ENCODE measurements around the gene RPLP2.

The RPLP2 gene

DNA sequence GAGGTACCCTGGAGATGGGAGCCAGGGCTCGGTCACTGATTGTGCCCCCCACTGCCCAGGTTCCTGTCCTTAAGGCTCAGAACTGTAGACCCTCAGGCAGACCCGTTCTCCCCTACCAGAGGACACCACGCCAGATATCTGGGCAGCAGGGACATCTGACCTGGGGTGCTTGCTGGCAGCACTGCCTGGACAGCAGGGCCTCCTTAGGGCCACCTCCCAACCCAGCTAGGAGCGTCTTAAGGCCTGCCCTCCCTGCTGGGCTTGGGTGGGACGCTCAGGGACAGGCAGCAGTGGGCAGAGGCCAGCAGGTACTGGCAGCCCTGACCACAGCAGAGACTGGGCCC is 29.5 kb downstream of the RPLP2 start:
- DNase-seq: no peak

DNA sequence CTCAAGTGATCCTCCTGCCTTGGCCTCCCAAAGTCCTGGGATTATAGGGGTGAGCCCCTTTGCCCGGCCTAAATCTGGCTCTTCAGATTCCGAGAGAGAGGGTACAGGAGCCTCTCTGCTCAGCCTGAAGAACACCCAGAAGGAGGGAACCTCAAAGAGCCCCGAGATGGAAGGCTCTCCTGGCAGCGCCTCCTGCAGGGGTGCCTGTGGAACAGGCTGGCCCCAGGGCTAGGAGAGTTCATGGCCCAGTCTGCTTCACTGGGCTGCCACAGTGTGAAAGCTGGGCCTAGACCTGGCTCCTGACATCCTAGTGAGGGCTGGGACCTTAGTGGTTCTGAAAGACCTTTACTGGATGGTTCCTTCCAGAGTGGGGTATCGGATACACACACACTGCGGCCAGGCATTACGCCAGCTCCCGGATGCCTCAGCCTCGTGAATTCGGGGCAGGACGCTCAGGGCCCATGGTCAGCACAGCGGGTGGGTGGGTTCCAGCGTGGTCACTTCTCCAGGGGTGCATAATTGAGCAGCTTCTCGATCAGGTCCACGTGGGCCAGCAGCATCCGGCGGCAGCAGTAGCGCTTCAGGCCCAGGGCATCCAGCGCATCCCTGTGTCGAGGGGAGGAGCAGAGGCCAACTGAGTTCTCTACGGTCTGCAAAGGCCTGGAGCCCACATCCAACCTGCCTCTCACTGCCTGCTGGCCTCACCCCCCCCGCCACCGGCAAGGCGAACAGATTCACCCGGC is 30.3 kb downstream of the RPLP2 start:
- no peak for DNase-seq

DNA sequence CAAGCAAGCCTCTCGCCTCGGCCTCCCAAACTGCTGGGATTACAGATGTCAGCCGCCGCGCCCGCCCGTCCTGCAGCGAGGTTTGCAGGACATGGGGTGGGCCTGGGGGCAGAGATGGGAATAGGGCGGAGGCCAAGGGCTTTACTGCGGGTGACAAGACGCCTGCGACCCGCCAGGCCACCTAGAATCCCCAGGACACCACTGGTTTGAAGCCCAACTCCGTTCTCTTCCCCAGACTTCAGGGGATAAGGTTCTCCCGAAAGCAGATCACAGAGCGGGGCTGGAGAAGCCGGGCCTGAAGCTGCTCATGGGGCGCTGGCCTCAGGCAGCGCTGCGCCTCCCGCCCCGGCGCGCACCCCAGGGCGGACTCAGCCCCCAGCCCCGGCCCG is 32.2 kb downstream of the RPLP2 start:
- no peak for DNase-seq

DNA sequence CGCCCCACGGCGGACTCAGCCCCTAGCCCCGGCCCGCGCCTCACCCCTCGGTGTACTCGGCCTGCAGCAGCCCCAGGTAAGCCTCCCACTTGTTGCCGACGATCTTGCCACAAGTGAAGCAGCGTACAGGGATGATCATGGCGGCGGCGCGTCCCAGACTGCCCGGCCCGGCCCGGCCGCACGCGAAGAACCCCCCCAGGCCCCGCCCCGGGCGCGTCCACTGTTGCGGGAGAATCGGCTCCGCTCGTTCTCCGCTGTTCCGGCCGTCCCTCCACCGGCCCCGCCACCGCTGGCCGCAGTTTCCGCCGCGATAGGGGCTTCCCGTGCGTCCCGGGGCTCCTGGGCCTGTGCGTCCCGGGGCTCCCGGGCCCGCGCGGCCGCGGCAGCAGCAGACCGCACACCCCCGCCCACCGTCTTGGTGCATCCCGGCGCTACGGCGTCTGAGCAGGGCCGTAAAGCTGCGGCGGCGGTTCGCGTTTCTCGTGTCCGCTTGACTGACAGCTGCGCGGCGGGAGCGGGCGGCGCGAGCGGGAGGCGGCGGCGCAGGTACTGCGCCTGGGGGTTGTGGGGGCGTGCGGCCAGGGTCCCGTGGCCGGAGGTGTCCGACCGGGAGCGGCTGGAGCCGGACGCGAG is 32.7 kb downstream of the RPLP2 start, which contains the start of the genes POLR2L and TSPAN4:
Gene POLR2L (minus strand): TSS at position 160 of the 633 bp plus-strand sequence. CDS start 21 bp downstream, at position 139.
Gene TSPAN4 (plus strand): TSS at position 483 of the 633 bp plus-strand sequence. CDS start 7,453 bp downstream, outside the sequence.
- DNase-seq: peak; percentile 90

DNA sequence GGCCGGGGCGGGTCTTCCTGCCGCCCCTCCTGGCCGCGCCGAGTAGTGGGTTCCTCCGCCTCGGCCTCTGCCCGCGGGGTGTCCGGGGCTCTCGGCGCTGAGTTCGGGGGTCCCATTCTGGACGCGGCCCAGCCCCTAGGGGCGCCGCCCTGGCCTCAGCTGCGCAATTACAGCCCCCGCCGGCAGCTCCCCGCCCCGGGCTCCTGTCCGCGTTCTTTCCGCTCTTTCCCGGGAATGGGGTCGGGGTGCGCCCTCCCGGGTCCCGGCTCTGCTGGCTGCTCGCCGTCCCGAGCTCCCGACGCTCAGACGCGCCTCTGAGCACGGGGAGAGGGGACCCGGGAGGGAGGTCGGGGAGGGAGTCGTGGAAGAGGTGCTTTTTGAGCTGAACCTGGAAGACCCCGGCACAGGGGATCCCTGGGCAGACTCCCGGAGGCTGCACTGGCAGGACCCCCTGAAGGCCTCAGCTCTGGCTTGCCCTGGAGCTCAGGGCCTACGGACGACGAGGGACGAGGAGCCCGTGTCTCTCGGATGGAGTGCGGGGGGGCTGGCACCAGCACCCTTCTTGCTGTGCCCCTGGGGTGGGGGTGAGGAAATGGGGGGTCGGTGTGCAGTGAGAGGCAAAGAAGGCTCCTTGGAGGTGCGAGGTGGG is 33.4 kb downstream of the RPLP2 start:
- no peak for DNase-seq

DNA sequence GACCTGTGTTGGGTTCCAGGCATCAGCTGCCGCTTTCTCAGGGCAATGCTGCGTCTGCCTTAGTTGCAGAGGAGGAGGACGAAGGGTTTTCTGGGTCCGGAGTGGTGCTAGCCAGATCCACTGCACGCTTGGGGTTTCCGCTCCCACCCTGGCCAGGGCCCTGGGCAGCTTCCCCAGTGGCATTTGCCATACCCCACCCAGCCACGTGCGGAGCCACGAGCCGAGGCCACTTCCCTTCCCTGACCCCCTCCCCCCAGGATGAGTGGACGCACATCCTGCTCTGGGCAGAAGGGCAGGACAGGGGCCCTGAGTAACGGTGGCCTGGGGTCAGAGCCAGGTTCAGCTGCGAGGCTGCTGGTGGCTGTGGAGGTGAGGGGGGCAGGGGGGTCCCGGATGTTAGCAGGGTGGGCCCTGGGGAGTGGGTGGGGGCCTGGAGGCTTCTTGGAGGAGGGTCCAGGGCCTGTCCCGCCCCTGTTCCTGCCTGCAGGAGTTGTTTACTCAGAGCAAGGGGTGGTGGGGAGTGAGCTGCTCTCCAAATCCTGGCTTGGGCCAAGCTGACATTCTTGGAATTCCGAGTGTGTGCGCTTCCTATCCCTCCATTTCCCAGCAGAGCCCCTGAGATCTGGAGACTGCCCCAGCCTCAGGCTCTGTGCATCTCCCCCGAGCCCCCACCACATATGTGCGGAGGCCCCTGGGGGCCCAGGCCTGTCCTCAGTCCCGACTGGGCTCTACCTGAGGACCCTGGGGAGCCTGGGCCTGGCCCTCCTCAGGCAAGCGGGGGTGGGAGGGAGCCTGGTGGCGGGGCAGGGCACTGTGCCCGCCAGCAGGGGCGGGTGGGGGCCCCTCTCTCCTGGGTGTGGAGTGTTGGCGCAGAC is 34.3 kb downstream of the RPLP2 start:
- DNase-seq: peak; percentile 97

DNA sequence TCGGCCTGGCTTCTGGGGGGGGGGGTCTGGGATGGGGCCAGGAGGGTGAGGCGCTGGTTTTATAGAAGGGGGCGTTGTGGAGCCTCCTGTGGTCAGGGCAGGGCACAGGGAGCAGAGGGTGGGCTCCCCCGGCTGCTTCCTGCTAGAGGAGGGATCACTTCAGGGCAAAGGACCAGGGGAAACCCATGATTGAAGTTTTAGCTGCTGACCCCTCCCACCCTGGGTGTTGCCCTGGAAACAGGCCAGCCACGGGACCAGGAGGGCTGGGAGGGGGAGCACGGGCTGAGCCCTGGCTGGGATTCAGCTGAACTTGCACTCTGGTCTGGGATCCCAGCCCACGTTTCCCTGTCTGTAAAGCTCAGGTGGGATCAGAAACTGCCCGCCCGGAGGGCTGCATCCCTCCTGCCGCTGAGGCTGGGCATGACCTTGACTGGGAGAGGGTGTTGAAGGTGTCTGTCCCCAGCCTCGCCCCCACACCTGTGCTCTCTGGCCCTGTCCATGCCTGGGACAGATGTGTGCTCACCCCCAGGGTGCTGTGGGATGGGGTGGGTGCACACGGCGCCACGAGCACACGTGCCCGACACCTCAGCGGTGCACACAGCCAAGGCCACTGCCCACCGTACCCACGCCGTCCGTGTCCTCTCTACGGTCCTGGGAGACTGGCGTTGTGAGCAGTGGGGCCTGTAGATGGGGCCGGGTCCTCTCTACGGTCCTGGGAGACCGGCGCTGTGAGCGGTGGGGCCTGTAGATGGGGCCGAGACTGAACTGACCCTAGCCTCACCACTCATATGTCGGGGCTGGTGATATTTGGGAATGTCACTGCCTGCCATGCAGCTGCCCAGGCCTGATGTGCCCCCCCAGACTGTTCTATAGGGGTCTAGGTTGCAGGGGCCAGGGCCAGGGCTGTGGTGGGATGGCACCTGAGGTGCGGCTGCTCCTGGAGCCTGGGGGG is 35.2 kb downstream of the RPLP2 start:
- DNase-seq: peak; percentile 89

DNA sequence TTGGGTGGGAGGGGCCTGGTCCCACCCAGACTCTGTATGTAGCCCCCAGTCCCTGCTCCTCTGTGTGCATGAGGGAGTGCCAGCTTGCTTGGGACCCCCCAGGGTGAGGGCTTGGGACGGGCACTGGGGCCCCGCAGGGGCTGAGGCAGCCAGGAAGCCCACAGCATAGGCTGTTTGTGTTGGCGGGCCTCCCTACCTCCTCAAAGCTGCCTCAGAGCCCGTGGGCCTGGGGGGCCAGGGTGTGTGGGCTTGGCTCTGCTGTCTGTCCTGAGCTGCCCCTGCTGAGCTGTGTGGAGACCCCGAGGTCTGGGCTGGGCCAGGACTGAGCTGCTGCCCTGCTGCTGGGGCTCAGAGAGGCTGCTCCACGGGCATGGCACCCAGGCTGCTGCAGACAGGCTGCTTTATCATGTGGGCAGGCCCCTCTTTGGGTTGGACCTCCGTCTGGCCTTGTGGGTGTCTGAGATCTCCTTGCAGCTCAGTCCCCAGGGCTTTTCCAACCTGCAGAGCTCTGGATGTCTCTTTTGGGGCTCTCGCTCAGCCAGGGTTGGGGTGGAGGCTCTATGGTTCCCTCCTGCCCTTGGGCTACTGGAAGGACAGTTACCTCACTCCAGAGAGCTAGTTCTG is 36.2 kb downstream of the RPLP2 start:
- peak; percentile 54 for DNase-seq

DNA sequence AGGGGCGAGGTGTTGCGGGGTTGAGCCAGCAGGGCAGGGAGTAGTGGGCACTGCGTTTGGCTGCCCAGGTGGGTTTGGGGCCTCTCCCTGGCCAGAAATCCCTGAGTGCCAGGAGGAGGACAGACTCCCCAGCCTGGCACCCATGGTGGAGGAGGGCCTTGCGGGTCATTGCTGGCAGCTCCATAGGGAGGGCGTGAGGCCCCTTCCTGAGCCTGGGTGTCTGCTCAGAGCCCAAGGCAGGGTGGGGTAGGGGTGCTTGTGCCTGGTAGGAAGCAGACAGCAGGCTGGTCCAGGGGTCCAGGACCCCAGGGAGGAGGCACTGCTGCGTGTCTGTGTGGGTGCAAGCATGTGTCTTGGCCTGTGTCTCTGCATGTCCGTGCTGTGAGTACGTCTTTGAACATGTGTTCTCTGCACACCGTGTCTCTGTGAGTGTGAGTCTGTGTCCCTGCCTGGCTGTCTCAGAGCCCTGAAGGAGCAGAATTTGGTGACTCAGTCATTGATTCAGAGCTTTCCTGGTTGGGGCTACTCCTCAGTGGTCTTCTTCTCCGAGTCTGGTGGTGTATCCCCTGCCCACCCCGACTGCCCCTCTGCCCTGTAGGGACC is 36.8 kb downstream of the RPLP2 start:
- peak; percentile 53 for DNase-seq

DNA sequence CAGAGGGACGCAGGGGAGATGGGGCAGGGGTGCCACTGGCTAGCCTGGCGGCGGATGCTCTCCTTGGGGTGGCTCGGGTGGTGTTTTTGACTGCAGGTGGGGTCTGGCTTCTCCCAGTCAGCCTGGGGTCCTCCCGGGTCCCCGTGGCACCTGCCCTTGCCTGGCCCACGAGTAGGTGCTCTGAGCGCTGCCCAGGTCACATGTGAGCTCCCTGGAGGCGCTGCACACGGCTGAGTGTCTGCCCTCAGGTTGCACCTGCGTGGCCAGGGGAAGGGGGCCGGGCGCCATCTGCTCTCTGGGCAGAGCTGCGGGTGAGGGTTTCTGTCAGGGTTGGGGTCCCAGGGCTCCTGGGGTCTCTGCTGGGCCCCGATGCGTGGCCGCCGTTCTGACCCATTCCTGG is 38.1 kb downstream of the RPLP2 start:
- DNase-seq: no peak

DNA sequence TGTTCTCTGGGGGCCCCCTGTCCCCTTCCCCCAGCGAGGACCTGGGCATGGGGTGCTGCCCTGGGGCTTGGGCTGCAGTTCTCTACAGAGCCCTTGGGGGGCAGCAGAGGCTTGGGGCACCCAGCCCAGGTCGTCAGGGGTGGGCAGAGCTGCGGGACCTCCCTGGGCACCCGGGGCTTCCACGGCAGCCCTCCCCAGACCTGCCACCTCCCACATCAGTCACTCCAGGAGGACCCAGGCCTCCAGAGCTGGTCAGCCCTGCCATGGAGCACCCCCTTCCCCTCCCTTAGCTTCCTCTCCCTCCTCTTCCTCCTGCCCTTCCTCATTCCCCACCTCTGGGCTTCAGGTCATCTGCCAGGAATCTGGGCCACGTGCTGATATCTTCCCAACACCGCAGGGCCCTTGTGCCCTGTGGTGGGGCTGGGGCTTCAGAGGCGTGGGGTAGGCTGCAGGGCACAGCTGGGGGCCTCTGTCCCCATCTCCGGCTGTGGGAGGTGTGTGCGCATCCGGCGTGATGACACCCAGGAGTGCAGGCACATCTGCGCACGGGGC is 38.7 kb downstream of the RPLP2 start:
- DNase-seq: peak; percentile 30

DNA sequence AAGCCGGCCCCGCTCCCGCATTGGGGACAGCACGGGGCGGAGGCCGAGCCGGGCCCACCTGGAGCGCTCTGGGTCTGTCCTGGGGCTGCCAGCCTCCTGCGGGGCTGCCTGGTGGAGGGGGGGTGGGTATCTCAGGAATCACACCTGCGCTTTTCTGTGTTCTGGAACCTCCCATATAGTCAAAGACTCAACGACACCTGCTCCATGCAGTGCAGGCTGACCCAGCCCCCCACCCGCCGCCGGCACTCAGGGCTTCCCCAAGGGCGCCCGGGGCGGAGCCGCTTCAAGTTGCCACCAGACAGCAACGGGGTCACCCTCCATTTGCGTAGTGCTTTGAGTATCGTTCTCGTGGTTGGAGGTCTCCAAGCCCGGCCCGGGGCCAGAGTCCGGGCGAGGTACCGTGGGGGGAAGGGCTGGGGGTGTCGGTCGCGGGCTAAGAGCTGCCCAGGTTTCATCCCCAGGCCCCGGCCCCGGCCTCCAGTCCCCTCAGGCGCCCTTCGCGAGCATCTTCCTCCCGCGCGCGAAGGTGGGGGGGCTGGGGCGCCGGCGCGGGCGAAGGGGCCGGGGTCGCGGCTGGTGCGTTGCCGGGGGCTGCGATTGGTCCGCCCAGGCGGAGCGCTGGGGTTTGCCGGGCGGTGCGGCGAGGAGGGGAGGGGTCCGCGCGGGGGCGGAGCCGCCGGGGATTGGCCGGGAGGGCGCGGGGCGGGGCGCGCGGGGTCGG is 39.5 kb downstream of the RPLP2 start:
- no peak for DNase-seq

DNA sequence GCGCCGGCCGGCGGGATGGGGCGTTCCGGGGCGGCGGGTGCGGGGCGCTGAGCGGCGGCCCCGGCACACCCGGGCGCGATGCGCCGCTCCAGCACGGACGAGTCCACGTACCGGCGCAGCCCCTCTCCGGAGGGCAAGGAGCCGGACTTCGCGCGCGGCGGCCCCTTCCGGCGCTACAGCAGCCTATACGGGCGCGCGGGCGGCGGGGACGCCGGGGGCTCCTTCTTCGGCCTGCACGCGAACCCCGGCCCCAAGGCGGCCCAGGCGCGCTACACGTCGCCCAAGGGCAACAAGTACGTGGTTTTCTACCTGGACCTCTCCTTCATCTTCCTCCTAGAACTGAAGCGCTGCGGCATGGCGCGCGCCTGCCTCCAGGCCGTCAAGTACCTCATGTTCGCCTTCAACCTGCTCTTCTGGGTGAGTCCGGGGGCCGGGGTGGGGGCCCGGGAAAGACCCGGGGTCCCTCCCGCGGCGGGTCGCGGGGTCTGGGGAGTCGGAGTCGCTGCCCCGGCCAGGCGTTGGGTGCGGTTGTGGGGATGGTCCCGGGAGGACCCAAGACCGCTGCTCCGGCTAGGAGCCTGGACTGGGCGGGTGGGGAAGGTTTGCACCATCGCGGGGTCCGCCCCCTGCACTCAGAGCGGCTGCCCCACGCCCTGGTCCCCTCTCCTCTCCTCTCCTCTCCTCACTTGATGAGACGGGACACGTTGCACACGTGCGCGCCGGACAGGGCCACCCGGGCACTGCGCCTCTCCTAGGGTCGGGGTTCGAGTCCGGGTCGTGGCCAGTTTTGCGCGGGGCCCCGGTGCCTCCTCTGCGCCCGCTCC is 40.4 kb downstream of the RPLP2 start:
- no peak for DNase-seq

DNA sequence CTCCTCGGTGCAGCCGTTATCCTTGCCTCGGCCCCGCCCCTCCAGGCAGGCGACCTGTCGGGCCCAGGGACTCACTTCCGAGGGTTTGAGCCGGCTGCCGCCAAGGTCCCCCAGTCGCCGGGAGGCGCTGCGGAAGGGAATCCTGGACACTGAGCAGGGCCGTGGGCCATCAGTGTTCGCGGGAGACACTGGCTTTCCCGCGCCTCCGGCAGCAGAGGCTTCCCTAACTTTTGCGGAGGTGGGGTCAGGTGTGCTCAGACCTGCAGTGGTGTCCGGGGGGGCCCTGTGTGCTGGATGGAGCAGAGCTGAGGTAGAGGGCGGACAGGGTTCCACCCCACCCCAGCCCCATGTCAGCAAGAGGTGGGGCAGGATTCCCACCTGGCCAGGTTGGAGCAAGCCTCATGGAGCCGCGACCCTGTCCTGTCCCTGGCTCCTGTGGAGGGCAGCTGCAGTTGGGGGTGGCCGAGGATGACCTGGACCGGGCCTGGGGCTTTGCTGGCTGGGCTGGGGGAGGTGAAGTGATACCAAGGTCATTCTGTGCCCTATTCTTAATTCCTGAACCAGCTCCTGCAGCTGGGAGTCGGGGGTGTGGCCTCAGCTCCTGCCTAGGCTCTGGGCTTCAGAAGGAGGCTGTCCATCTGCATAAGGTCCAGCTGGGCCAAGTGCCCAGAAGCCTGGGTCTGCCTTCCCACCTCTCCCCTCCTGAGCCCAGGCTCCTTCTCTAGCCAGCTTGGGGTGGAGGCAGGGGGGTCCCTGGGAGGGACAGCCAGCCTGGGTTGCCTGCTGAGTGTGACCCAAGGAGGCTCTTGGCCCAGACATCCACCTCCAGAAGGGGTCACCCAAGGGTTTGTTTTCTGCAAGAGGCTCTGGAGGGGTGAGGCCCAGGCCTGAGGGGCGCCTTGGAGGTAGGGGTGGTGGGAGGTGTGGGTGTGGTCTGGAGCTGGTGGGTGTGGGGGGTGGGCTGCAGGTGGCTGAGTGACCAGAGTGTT is 41.3 kb downstream of the RPLP2 start:
- no peak for DNase-seq

DNA sequence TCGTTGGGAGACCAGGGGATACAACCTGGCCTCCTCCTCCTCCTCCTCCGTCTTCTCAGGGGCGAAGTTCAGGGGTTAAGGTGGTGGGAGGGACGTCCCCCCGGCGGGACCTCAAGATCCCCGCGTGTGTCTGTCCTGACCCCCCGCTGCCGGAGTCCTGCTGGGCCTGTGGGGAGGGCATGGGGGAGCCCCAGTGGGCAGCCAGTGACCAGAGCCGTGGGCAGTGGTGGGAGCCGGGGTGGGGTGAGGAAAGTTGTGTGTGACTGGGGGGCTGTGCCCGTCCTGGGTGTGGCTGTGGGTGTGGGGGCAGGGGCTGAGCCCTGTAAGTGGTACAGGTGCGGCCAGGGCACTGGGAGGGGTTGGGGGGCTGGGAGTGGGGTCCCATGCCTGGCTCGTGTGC is 43.0 kb downstream of the RPLP2 start:
- DNase-seq: no peak

DNA sequence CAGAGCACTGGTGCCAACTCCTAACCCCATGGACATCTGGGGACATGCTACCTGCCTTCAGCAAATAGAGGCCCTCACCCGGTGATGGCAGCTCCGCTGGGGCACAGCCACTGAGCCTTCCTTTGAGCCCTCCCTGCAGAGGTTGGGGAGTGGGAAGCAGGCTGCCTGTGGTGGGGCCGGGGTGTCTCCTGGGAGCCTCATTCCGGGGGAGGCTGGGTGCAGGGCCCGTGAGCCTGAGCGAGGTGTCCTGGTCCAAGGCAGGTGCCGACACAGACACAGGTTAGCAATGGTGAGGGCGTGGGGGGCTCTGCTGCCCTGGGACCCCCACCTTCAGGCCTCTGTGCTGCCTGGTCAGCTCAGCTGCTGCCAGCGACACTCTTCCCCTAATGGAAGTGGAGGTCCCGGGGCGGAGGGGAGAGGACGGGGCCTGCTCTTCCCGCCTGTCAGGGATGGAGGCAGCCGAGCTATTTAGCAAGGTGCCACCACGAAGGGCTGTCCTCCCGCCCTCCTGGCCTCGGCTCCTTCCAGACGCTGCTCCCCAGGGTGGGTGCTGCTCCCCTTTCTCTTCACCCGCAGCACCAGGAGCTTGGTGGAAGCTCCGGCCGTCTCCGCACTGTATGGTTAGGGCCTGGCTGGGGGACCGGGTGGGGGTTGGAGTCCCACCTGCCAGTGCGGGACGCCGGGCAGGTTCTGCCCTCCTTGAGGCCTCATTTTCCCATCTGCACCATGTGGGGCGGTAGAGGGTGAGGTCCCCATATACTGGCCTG is 44.1 kb downstream of the RPLP2 start:
- no peak for DNase-seq

Data from fibroblast of skin of right biceps (primary cell).